Measurements from ENCODE around the gene KRT86. TPM values are rescaled to one million over a fixed set of nuclear protein-coding genes. Genes with fewer than 3 reads are reported as not detected.

KRT86 gene
- polyA plus RNA-seq, 1 donor (not counting 4 experiments of a cell fraction or from before 2014, with no cell fraction given) = not detected

DNA sequence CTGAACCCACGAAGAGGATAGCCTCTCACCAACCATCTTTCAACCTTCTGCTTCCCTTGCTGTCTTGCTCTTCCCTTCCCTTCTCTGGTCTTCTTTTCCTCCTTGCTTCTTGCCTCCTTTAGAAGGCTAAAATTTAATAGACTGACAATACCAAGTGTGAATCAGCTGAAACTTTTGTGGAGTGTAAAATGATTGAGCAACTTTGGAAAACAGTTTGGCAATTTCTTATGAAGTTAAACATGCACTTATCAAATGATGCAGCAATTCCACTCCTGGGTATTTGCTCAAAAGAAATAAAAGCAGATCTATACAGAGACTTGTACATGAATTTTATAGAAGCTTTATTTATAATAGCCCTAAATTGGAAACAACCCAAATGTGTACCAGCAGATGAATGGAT lies 3.3 kb upstream of the KRT86 start:
- H3K4me1 ChIP-seq (ENCODE audit: control insufficient read depth, extremely low read depth, insufficient read depth, low read length) = peaks cover 7% of the 10 kb centered on the region
- FAIRE-seq = no peak
- no peaks in the 10 kb centered on the region for H4K20me1 ChIP-seq (ENCODE audit: control insufficient read depth, extremely low read depth, insufficient read depth, low read length)
- H3K79me2 ChIP-seq (ENCODE audit: control insufficient read depth, insufficient read depth, low read length) = no peaks in the 10 kb centered on the region
- H3K4me3 ChIP-seq (ENCODE audit: control insufficient read depth in 2 of 3, extremely low read depth in 1 of 3, insufficient read depth in 2 of 3, low read depth in 1 of 3, low read length in 3 of 3) = no peak overlapping the region
- no peak overlapping the region for H2AFZ ChIP-seq (ENCODE audit: control insufficient read depth, low read length)
- H3K9me1 ChIP-seq (ENCODE audit: control insufficient read depth, extremely low read depth, insufficient read depth, low read length) = no peaks in the 10 kb centered on the region
- dilution Hi-C loops (cut with MboI; ENCODE audit: extremely low pct_ligation_motif_present, low sequenced_read_pairs) = no loop called here
- H3K4me2 ChIP-seq (ENCODE audit: control insufficient read depth, extremely low read depth, insufficient read depth, low read depth, low read length) = no peak overlapping the region
- no peaks in the 10 kb centered on the region for H3K9me3 ChIP-seq (ENCODE audit: control insufficient read depth, low read depth, low read length)
- no peak for TF ChIP-seq EZH2 (IDR thresholded peaks at IDR 0.05; ENCODE audit: low read length)
- TF ChIP-seq, protein P1, sequence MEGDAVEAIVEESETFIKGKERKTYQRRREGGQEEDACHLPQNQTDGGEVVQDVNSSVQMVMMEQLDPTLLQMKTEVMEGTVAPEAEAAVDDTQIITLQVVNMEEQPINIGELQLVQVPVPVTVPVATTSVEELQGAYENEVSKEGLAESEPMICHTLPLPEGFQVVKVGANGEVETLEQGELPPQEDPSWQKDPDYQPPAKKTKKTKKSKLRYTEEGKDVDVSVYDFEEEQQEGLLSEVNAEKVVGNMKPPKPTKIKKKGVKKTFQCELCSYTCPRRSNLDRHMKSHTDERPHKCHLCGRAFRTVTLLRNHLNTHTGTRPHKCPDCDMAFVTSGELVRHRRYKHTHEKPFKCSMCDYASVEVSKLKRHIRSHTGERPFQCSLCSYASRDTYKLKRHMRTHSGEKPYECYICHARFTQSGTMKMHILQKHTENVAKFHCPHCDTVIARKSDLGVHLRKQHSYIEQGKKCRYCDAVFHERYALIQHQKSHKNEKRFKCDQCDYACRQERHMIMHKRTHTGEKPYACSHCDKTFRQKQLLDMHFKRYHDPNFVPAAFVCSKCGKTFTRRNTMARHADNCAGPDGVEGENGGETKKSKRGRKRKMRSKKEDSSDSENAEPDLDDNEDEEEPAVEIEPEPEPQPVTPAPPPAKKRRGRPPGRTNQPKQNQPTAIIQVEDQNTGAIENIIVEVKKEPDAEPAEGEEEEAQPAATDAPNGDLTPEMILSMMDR (optimal IDR thresholded peaks at IDR 0.05 in 1 of 3, IDR thresholded peaks at IDR 0.05 in 1 of 3, conservative IDR thresholded peaks at IDR 0.05 in 1 of 3; ENCODE audit: extremely low read depth in 1 of 3, insufficient read depth in 2 of 3, low read length in 3 of 3) = no peak
- no peaks in the 10 kb centered on the region for H3K36me3 ChIP-seq (ENCODE audit: control insufficient read depth in 2 of 2, extremely low read depth in 1 of 2, insufficient read depth in 2 of 2, low read length in 2 of 2)
- no peaks in the 10 kb centered on the region for H3K27me3 ChIP-seq (ENCODE audit: control insufficient read depth, extremely low read depth, insufficient read depth, low read length)
- no peak overlapping the region for H3K9ac ChIP-seq (ENCODE audit: control insufficient read depth, extremely low read depth, insufficient read depth, low read length)
- no peak overlapping the region for H3K27ac ChIP-seq (ENCODE audit: control insufficient read depth, insufficient read depth, low read length)
- DNase-seq (ENCODE audit: low read depth, low spot score) = no peak

DNA sequence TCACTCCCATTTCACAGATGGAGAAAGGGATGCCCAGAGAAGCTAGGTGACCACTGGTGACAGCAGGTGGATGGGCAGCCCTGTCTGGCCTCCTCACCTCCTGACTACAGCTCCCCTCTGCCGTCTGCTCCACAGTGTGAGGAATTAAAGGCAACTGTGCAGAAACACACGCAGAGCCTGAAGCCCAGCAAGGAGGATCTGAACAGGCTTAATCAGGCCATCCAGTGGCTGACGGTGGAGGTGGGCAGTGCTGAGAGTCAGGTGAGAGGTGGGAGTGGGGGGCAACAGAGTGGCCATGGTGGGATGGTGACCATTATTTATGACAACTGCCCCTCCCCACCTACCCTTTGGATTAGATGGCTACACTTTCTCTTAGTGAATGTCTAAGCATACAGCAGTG lies 1.2 kb downstream of the KRT86 start:
- DNase-seq (ENCODE audit: low read depth, low spot score) = no peak
- no peaks in the 10 kb centered on the region for H3K36me3 ChIP-seq (ENCODE audit: control insufficient read depth in 2 of 2, extremely low read depth in 1 of 2, insufficient read depth in 2 of 2, low read length in 2 of 2)
- H3K27ac ChIP-seq (ENCODE audit: control insufficient read depth, insufficient read depth, low read length) = no peak overlapping the region
- H3K9me3 ChIP-seq (ENCODE audit: control insufficient read depth, low read depth, low read length) = no peaks in the 10 kb centered on the region
- H3K4me2 ChIP-seq (ENCODE audit: control insufficient read depth, extremely low read depth, insufficient read depth, low read depth, low read length) = no peak overlapping the region
- dilution Hi-C loops (cut with MboI; ENCODE audit: extremely low pct_ligation_motif_present, low sequenced_read_pairs) = no loop called here
- peaks cover 23% of the 10 kb centered on the region for H3K4me1 ChIP-seq (ENCODE audit: control insufficient read depth, extremely low read depth, insufficient read depth, low read length)
- no peaks in the 10 kb centered on the region for H3K79me2 ChIP-seq (ENCODE audit: control insufficient read depth, insufficient read depth, low read length)
- H3K9me1 ChIP-seq (ENCODE audit: control insufficient read depth, extremely low read depth, insufficient read depth, low read length) = no peaks in the 10 kb centered on the region
- no peak overlapping the region for H3K9ac ChIP-seq (ENCODE audit: control insufficient read depth, extremely low read depth, insufficient read depth, low read length)
- no peak overlapping the region for H2AFZ ChIP-seq (ENCODE audit: control insufficient read depth, low read length)
- FAIRE-seq = no peak
- no peak for TF ChIP-seq EZH2 (IDR thresholded peaks at IDR 0.05; ENCODE audit: low read length)
- TF ChIP-seq, protein P1 (optimal IDR thresholded peaks at IDR 0.05 in 1 of 3, IDR thresholded peaks at IDR 0.05 in 1 of 3, conservative IDR thresholded peaks at IDR 0.05 in 1 of 3; ENCODE audit: extremely low read depth in 1 of 3, insufficient read depth in 2 of 3, low read length in 3 of 3) = no peak
- H3K27me3 ChIP-seq (ENCODE audit: control insufficient read depth, extremely low read depth, insufficient read depth, low read length) = no peaks in the 10 kb centered on the region
- H3K4me3 ChIP-seq (ENCODE audit: control insufficient read depth in 2 of 3, extremely low read depth in 1 of 3, insufficient read depth in 2 of 3, low read depth in 1 of 3, low read length in 3 of 3) = no peak overlapping the region
- no peaks in the 10 kb centered on the region for H4K20me1 ChIP-seq (ENCODE audit: control insufficient read depth, extremely low read depth, insufficient read depth, low read length)

Measured in keratinocyte (primary cell).